A673 (cell line): ENCODE results near the gene NDUFB10. TPM values are rescaled to one million over a fixed set of nuclear protein-coding genes. Genes with fewer than 3 reads are reported as not detected.

Experiments used
- BruUV-seq: library from RNA; stranded (reverse); fragments of 400-500 nt; replicated peaks from 2 replicates; lab custom pipeline; 2021; lab: Mats Ljungman, UMichigan
- CTCF ChIA-PET: fragments of 300-600 bp; sonication (Branson Sonifier 250); formaldehyde crosslinking; loops from one replicate; lab custom pipeline; 2022; ENCODE audit warnings: antibody characterized with exemption; lab: Charles Lee
- POLR2A ChIA-PET: fragments of 300-600 bp; sonication (Branson Sonifier 250); formaldehyde crosslinking; loops from one replicate; lab custom pipeline; 2022; ENCODE audit warnings: antibody characterized with exemption; ENCODE audit not compliant: low non-redundant PET; lab: Charles Lee
- DNase-seq: peaks from one replicate; pipeline ENCODE4 v3.0.0-alpha.2; 2015; ENCODE audit warnings: low spot score
- H3K27ac ChIP-seq: fragments of 200-600 bp; sonication (generic); 2 replicates; pipeline ENCODE4 v1.5.1; 2016; ENCODE audit warnings: mixed run types, low read depth, mild to moderate bottlenecking, mixed read lengths, antibody characterized with exemption, low read length; ENCODE audit not compliant: poor library complexity, severe bottlenecking
- H3K27me3 ChIP-seq: fragments of 200-600 bp; sonication (generic); replicated peaks from 2 replicates; pipeline ENCODE4 v1.6.1; 2017; ENCODE audit warnings: mixed run types, low read depth, mild to moderate bottlenecking, mixed read lengths, antibody characterized with exemption, low read length; ENCODE audit not compliant: insufficient read depth, poor library complexity
- H3K36me3 ChIP-seq: fragments of 200-600 bp; sonication (generic); 2 replicates; pipeline ENCODE4 v1.6.1; 2016; ENCODE audit warnings: mixed run types, mild to moderate bottlenecking, mixed read lengths, antibody characterized with exemption, low read length; ENCODE audit not compliant: insufficient read depth, poor library complexity, severe bottlenecking
- H3K4me1 ChIP-seq: fragments of 200-600 bp; sonication (generic); 2 replicates; pipeline ENCODE4 v1.6.1; 2017; ENCODE audit warnings: mixed run types, mild to moderate bottlenecking, mixed read lengths, antibody characterized with exemption, low read length; ENCODE audit not compliant: insufficient read depth, poor library complexity, severe bottlenecking
- H3K4me3 ChIP-seq: fragments of 200-600 bp; sonication (generic); 2 replicates; pipeline ENCODE4 v1.5.1; 2016; ENCODE audit warnings: low read depth, mixed run types, mild to moderate bottlenecking, mixed read lengths, low read length; ENCODE audit not compliant: poor library complexity, severe bottlenecking
- H3K9me3 ChIP-seq: fragments of 200-600 bp; sonication (generic); 2 replicates; pipeline ENCODE4 v1.6.1; 2016; ENCODE audit warnings: mixed run types, low read depth, mild to moderate bottlenecking, mixed read lengths, antibody characterized with exemption, low read length; ENCODE audit not compliant: poor library complexity, severe bottlenecking
- CTCF ChIP-seq: fragments of 300-800, 200-600 bp; sonication (generic); conservative IDR thresholded peaks from 2 replicates; pipeline ENCODE4 v1.5.1; 2017; ENCODE audit warnings: low read depth, mild to moderate bottlenecking, antibody characterized with exemption, low read length, moderate library complexity, mixed read lengths
- EZH2 ChIP-seq: fragments of 200-600 bp; sonication (generic); IDR thresholded peaks from 2 replicates; pipeline ENCODE4 v1.6.1; 2017; ENCODE audit warnings: borderline replicate concordance, low read depth, mild to moderate bottlenecking, mixed read lengths, antibody characterized with exemption, low read length; ENCODE audit not compliant: poor library complexity, severe bottlenecking
- intact Hi-C: fragments of 100-400 bp; cut with micrococcal nuclease; formaldehyde crosslinking; loops from one replicate; pipeline ENCODE4 v1.10.0; 2022; ENCODE audit not compliant: unreplicated experiment
- total RNA-seq: library from RNA; stranded (reverse); gene quantifications from 2 replicates; pipeline ENCODE4 v1.2.3, GENCODE V29; 2021

Gene NDUFB10
- total RNA-seq, 1 experiment from 2014 or later = 178 TPM

- POLR2A ChIA-PET = interaction anchor here (0.6 kb wide), 1 partner anchor 211 kb away, joined by 3 read pairs; the partner anchor contains the start of gene PGP
- Histone ChIP-seq H3K27ac (no peak overlapping the region), H3K27me3 (no peaks in the 10 kb centered on the region), H3K36me3 (peaks cover 49% of the 10 kb centered on the region), H3K4me1 (peaks cover 34% of the 10 kb centered on the region), H3K4me3 (no peak overlapping the region), H3K9me3 (no peaks in the 10 kb centered on the region)
- DNase-seq = no peak
- CTCF ChIA-PET = no interaction called here
- TF ChIP-seq CTCF (no peak), EZH2 (no peak)
- no TSS peak for BruUV-seq
- intact Hi-C loops = loop anchor here (10.0 kb wide), 1 partner anchor 211 kb away; the partner anchor contains the start of genes BRICD5 and PGP
These were observed 44.0 kb downstream of the NDUFB10 start for GRCh38 chr16:2003231-2003826.

- TF ChIP-seq EZH2 (no peak), CTCF (peak; percentile 82)
- Histone ChIP-seq H3K36me3 (peaks cover 44% of the 10 kb centered on the region), H3K9me3 (no peaks in the 10 kb centered on the region), H3K27ac (peak overlapping the region; percentile 37), H3K4me1 (peaks cover 38% of the 10 kb centered on the region), H3K27me3 (no peaks in the 10 kb centered on the region), H3K4me3 (no peak overlapping the region)
- intact Hi-C loops = loop anchor here (10.0 kb wide), 1 partner anchor 211 kb away; the partner anchor contains the start of genes BRICD5 and PGP
- ChIA-PET CTCF (interaction anchor here (0.6 kb wide), 1 partner anchor 44 kb away, joined by 4 read pairs; the partner anchor contains the start of genes NTHL1 and TSC2), POLR2A (interaction anchor here (0.6 kb wide), 1 partner anchor 142 kb away, joined by 6 read pairs; no protein-coding TSS in a partner anchor)
- DNase-seq = peak; percentile 90
- BruUV-seq = no TSS peak
These were observed 44.7 kb downstream of the NDUFB10 start for GRCh38 chr16:2003827-2004641.

- Histone ChIP-seq H3K9me3 (no peaks in the 10 kb centered on the region), H3K27me3 (no peaks in the 10 kb centered on the region), H3K4me1 (peaks cover 38% of the 10 kb centered on the region), H3K36me3 (peaks cover 35% of the 10 kb centered on the region), H3K4me3 (no peak overlapping the region), H3K27ac (peak overlapping the region; percentile 37)
- POLR2A ChIA-PET = no interaction called here
- intact Hi-C loops = loop anchor here (1.0 to 10.0 kb wide), 2 partner anchors 135 to 210 kb away; partner anchors contain the start of genes BRICD5 and PGP
- CTCF ChIA-PET = interaction anchor here (0.5 to 1.2 kb wide), 3 partner anchors 24 to 136 kb away, joined by 6 to 9 read pairs (median 7); partner anchors contain the start of gene NOXO1
- no TSS peak for BruUV-seq
- TF ChIP-seq CTCF = no peak
- no peak for TF ChIP-seq EZH2
- DNase-seq = no peak
These were observed 45.6 kb downstream of the NDUFB10 start for GRCh38 chr16:2004795-2005517.
